Hepatocyte (in vitro differentiated cells): ENCODE data around the gene NEIL3.

Experiments
- EZH2phosphoT487 ChIP-seq: fragments of 200-600 bp; sonication (generic); IDR thresholded peaks from one replicate; pipeline ENCODE4 v1.6.1; 2018; ENCODE audit warnings: antibody characterized with exemption, mild to moderate bottlenecking, low read depth, moderate library complexity; ENCODE audit not compliant: unreplicated experiment, severe bottlenecking
- TF ChIP-seq, protein P1 (sequence below): fragments of 200-600 bp; sonication (generic); IDR thresholded peaks from 2 replicates; pipeline ENCODE4 v1.5.1; 2016; ENCODE audit warnings: antibody characterized with exemption, mild to moderate bottlenecking; ENCODE audit not compliant: poor library complexity

DNA sequence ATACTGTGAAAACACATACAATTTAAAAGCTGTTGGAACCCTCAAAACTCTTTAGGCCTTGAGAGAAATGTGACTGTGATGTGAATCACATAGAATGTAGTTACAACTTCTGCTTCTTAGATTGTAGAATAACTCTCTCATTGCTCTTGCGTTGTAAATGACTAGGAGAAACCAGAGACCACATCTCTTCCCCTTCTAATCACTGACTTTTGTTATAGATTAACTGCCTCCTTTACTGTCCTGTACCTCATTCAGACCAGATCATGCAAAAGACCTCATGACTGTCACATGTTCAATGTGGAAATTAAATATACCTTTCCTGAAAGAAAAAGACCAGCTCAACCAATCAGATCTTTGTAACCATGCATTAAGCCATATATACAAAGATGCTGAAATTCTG is 43.2 kb upstream of the NEIL3 start:
- TF ChIP-seq, protein P1, sequence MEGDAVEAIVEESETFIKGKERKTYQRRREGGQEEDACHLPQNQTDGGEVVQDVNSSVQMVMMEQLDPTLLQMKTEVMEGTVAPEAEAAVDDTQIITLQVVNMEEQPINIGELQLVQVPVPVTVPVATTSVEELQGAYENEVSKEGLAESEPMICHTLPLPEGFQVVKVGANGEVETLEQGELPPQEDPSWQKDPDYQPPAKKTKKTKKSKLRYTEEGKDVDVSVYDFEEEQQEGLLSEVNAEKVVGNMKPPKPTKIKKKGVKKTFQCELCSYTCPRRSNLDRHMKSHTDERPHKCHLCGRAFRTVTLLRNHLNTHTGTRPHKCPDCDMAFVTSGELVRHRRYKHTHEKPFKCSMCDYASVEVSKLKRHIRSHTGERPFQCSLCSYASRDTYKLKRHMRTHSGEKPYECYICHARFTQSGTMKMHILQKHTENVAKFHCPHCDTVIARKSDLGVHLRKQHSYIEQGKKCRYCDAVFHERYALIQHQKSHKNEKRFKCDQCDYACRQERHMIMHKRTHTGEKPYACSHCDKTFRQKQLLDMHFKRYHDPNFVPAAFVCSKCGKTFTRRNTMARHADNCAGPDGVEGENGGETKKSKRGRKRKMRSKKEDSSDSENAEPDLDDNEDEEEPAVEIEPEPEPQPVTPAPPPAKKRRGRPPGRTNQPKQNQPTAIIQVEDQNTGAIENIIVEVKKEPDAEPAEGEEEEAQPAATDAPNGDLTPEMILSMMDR = no peak
- TF ChIP-seq EZH2phosphoT487 = no peak
